K562 (cell line): ENCODE data around the gene CD47. TPM values are rescaled to one million over a fixed set of nuclear protein-coding genes. Genes with fewer than 3 reads are reported as not detected.

ENCODE experiments used
- AFF4 ChIP-seq: sonication (generic); formaldehyde crosslinking; IDR thresholded peaks from 2 replicates; pipeline ENCODE4 v1.8.0; 2023; ENCODE audit warnings: mild to moderate bottlenecking, missing genetic modification reagents
- CTCFL ChIP-seq: IDR thresholded peaks from 2 replicates; pipeline ENCODE4 v1.6.1; 2011; ENCODE audit warnings: borderline replicate concordance, low read depth, mild to moderate bottlenecking, moderate library complexity, low read length; ENCODE audit not compliant: insufficient read depth, poor library complexity, severe bottlenecking
- E2F1 ChIP-seq: sonication (generic); formaldehyde crosslinking; IDR thresholded peaks from 2 replicates; pipeline ENCODE4 v1.8.1; 2023; ENCODE audit warnings: mild to moderate bottlenecking, missing genetic modification reagents, moderate library complexity
- ERF ChIP-seq: fragments of 450-650 bp; formaldehyde crosslinking; IDR thresholded peaks from 2 replicates; pipeline ENCODE4 v1.4.0; 2020; ENCODE audit warnings: mild to moderate bottlenecking, mixed read lengths
- IRF9 ChIP-seq: fragments of 450-650 bp; IDR thresholded peaks from 2 replicates; pipeline ENCODE4 v1.6.1; 2016; ENCODE audit warnings: missing biosample characterization, missing genetic modification characterization
- JUN ChIP-seq, 2 experiments: sonication (generic) in 1 of 2; formaldehyde crosslinking in 1 of 2; IDR thresholded peaks; 2 replicates each; pipeline versions ENCODE4 v1.6.1 to v1.8.0; 2012 to 2022; ENCODE audit warnings: borderline replicate concordance in 2 of 2, mild to moderate bottlenecking in 2 of 2, improper control_type of control experiment in 1 of 2, low read depth in 1 of 2, low read length in 1 of 2, missing genetic modification reagents in 1 of 2
- MAZ ChIP-seq, 2 experiments: fragments of 450-650 bp in 1 of 2; sonication (generic) in 1 of 2; formaldehyde crosslinking; IDR thresholded peaks in 1 of 2; conservative IDR thresholded peaks in 1 of 2; 2 replicates each; pipeline versions ENCODE4 v1.4.0 to v1.5.0; 2020; ENCODE audit warnings: mild to moderate bottlenecking in 1 of 2, missing genetic modification reagents in 1 of 2
- MEF2A ChIP-seq: IDR thresholded peaks from 2 replicates; pipeline ENCODE4 v1.6.1; 2011; ENCODE audit warnings: low read depth, mild to moderate bottlenecking, low read length, moderate library complexity; ENCODE audit not compliant: control insufficient read depth
- MLX ChIP-seq, 2 experiments: fragments of 450-650 bp in 1 of 2; sonication (generic) in 1 of 2; formaldehyde crosslinking; conservative IDR thresholded peaks; 2 replicates each; pipeline versions ENCODE4 v1.4.0 to v1.8.1; 2020 to 2022; ENCODE audit warnings: mild to moderate bottlenecking in 1 of 2, missing genetic modification reagents in 1 of 2
- SPI1 ChIP-seq: IDR thresholded peaks from 2 replicates; pipeline ENCODE4 v1.6.1; 2011; ENCODE audit warnings: low read depth, low read length, control low read depth, borderline replicate concordance
- SREBF1 ChIP-seq: fragments of 150-350 bp; IDR thresholded peaks from 2 replicates; pipeline ENCODE4 v1.6.1; 2014; ENCODE audit warnings: antibody characterized with exemption, low read depth, low read length, borderline replicate concordance
- THAP7 ChIP-seq: fragments of 250-450 bp; sonication (Bioruptor Pico); IDR thresholded peaks from 2 replicates; pipeline ENCODE4 v1.5.0; 2021
- ZBTB34 ChIP-seq: fragments of 250-450 bp; sonication (Bioruptor Pico); IDR thresholded peaks from 2 replicates; pipeline ENCODE4 v1.8.0; 2021; ENCODE audit warnings: mild to moderate bottlenecking, moderate library complexity
- polyA plus RNA-seq, 8 experiments: library from polyadenylated mRNA; depleted of rRNA in 4 of 8; stranded (reverse) in 5 of 8; unstranded in 3 of 8; fragments of >200 nt; fragmentation: Nextera tagmentation in 2 of 8; fragmentation: Illumina TruSeq in 1 of 8; extraction: Ambion mirVana in 2 of 8; extraction: Trizol in 1 of 8; gene quantifications; 2 replicates each; pipeline versions ENCODE4 v1.2.1 to v1.2.3, GENCODE V29; 2011 to 2014; ENCODE audit warnings: inconsistent platforms in 1 of 8, missing spikeins in 1 of 8
- total RNA-seq, 7 experiments: library from RNA; depleted of rRNA in 6 of 7; stranded (reverse); fragments of >200 nt in 6 of 7; fragmentation: Illumina TruSeq in 2 of 7; extraction: Trizol in 2 of 7; gene quantifications; 2 replicates each; pipeline versions ENCODE4 v1.2.1 to v1.2.3, GENCODE V29; 2011 to 2021; ENCODE audit warnings: low replicate concordance in 1 of 7

Gene CD47
- total and polyA plus RNA-seq, 9 of the 15 experiments (the other 6 are each of a cell fraction or from before 2014, with no cell fraction given), result 10.2 to 62.6 (median 36.3) TPM

GRCh38 chr3:108099679-108100428 is 9.0 kb upstream of the CD47 start (continued):
- TF ChIP-seq AFF4 (CRISPR knock-in tag), result no peak
- TF ChIP-seq JUN (IDR thresholded peaks at IDR 0.05; ENCODE audit: borderline replicate concordance, low read depth, low read length), result no peak
- TF ChIP-seq JUN (CRISPR knock-in tag; IDR thresholded peaks at IDR 0.05; ENCODE audit: borderline replicate concordance), result no peak
- TF ChIP-seq SREBF1, result no peak
- TF ChIP-seq MAZ (CRISPR knock-in tag; conservative IDR thresholded peaks at IDR 0.05 in 1 of 2, IDR thresholded peaks at IDR 0.05 in 1 of 2), result no peak; a peak in 1 of 4 replicates
- no peak for TF ChIP-seq MEF2A
- TF ChIP-seq CTCFL, result no peak
- TF ChIP-seq SPI1, result no peak
- no peak for TF ChIP-seq IRF9 (tag)
- TF ChIP-seq ERF (CRISPR knock-in tag), result no peak
- TF ChIP-seq MLX (CRISPR knock-in tag; conservative IDR thresholded peaks at IDR 0.05), result no peak
- no peak for TF ChIP-seq ZBTB34 (CRISPR knock-in tag)
- no peak for TF ChIP-seq THAP7 (CRISPR knock-in tag)
- no peak for TF ChIP-seq E2F1
